ENCODE measurements around the gene POU2F3. TPM values are rescaled to one million over a fixed set of nuclear protein-coding genes. Genes with fewer than 3 reads are reported as not detected.

POU2F3 gene
- total RNA-seq, 1 experiment from 2014 or later, result 0.62 TPM

DNA sequence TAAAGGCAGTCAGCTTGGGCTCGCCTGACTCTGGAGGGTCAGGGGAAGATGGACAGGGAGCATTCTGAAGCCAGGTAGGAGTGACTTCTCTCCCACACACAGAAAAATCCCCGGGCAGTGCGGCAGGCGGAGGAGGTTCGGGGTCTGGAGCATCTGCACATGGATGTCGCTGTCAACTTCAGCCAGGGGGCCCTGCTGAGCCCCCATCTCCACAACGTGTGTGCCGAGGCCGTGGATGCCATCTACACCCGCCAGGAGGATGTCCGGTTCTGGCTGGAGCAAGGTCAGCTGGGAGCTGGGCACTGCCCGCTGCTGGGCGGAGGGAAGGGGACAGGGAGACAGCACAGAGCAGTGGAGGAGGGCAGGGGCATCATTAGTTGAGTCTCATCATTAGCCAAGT is 13.2 kb upstream of the POU2F3 start:
- no peak for ATAC-seq
- Histone ChIP-seq H3K9me3 (ENCODE audit: low read length) (no peaks in the 10 kb centered on the region), H2AFZ (ENCODE audit: low read length) (no peak overlapping the region), H3K36me3 (ENCODE audit: low read depth, low read length) (no peaks in the 10 kb centered on the region), H3K79me2 (ENCODE audit: low read length) (no peaks in the 10 kb centered on the region), H3K9ac (ENCODE audit: low read length) (no peak overlapping the region), H3K27ac (ENCODE audit: low read length) (no peak overlapping the region), H3F3A (ENCODE audit: low read length, unreplicated experiment) (no peaks in the 10 kb centered on the region), H3K9me2 (replicated peaks; ENCODE audit: low read length) (no peaks in the 10 kb centered on the region), H3K4me1 (ENCODE audit: insufficient read depth, low read length) (no peaks in the 10 kb centered on the region), H3K4me2 (ENCODE audit: low read length) (no peak overlapping the region), H4K20me1 (ENCODE audit: low read length) (no peaks in the 10 kb centered on the region), H3K4me3 (ENCODE audit: low read length) (no peak overlapping the region), H3K27me3 (ENCODE audit: low read length) (no peaks in the 10 kb centered on the region)
- DNase-seq, result no peak
- BruUV-seq (replicated peaks), result no TSS peak
- TF ChIP-seq EZH2phosphoT487 (IDR thresholded peaks at IDR 0.05; ENCODE audit: borderline replicate concordance, low read length) (no peak), EZH2 (IDR thresholded peaks at IDR 0.05; ENCODE audit: low read length, unreplicated experiment) (no peak)
- TF ChIP-seq, protein P1, sequence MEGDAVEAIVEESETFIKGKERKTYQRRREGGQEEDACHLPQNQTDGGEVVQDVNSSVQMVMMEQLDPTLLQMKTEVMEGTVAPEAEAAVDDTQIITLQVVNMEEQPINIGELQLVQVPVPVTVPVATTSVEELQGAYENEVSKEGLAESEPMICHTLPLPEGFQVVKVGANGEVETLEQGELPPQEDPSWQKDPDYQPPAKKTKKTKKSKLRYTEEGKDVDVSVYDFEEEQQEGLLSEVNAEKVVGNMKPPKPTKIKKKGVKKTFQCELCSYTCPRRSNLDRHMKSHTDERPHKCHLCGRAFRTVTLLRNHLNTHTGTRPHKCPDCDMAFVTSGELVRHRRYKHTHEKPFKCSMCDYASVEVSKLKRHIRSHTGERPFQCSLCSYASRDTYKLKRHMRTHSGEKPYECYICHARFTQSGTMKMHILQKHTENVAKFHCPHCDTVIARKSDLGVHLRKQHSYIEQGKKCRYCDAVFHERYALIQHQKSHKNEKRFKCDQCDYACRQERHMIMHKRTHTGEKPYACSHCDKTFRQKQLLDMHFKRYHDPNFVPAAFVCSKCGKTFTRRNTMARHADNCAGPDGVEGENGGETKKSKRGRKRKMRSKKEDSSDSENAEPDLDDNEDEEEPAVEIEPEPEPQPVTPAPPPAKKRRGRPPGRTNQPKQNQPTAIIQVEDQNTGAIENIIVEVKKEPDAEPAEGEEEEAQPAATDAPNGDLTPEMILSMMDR (conservative IDR thresholded peaks at IDR 0.05; ENCODE audit: low read depth, low read length), result no peak
- CTCF ChIA-PET, result no interaction called here
- POLR2A ChIA-PET (ENCODE audit: unreplicated experiment), result no interaction called here
- intact Hi-C loops (cut with micrococcal nuclease), result no loop called here

DNA sequence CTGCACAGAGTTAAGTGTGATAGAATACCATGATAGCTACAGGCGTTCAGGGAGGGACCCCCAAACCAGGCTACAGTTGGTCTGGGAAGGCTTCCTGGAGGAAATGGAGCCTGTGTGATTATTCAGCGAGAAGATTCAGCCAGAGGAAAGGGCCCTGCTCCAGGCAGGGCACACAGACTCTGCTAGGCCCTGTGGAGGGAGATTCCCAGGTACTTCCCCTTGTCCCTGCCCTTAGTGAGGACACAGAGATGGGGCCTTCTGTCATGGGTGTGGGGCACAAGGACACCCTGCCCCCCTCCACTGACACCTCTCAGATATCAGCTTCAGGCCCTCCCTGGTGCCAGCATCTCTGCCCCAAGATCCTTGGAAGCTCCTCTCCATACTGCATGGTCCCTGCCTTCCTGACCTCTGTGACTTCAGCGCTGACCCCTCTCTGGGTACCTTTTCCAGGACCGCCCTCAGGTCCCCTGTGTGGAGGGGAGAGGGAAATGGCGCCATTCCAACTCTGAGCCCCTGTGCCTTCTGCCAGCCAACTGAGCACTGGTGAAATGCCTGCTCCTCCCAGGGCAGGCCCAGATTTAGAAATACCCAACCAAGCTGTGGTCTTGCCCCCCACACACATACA is 12.6 kb upstream of the POU2F3 start:
- no peaks in the 10 kb centered on the region for H3K27me3 ChIP-seq (ENCODE audit: low read length)
- POLR2A ChIA-PET (ENCODE audit: unreplicated experiment), result no interaction called here
- no peaks in the 10 kb centered on the region for H3K9me3 ChIP-seq (ENCODE audit: low read length)
- no peaks in the 10 kb centered on the region for H3K79me2 ChIP-seq (ENCODE audit: low read length)
- TF ChIP-seq EZH2 (IDR thresholded peaks at IDR 0.05; ENCODE audit: low read length, unreplicated experiment) (no peak), EZH2phosphoT487 (IDR thresholded peaks at IDR 0.05; ENCODE audit: borderline replicate concordance, low read length) (no peak)
- TF ChIP-seq, protein P1 (conservative IDR thresholded peaks at IDR 0.05; ENCODE audit: low read depth, low read length), result no peak
- H3K36me3 ChIP-seq (ENCODE audit: low read depth, low read length), result no peaks in the 10 kb centered on the region
- intact Hi-C loops (cut with micrococcal nuclease), result no loop called here
- DNase-seq, result no peak
- no peaks in the 10 kb centered on the region for H3F3A ChIP-seq (ENCODE audit: low read length, unreplicated experiment)
- no peaks in the 10 kb centered on the region for H4K20me1 ChIP-seq (ENCODE audit: low read length)
- H3K27ac ChIP-seq (ENCODE audit: low read length), result no peak overlapping the region
- no peak overlapping the region for H3K4me2 ChIP-seq (ENCODE audit: low read length)
- CTCF ChIA-PET, result no interaction called here
- H3K4me1 ChIP-seq (ENCODE audit: insufficient read depth, low read length), result no peaks in the 10 kb centered on the region
- H3K4me3 ChIP-seq (ENCODE audit: low read length), result no peak overlapping the region
- no peak overlapping the region for H2AFZ ChIP-seq (ENCODE audit: low read length)
- no peak for ATAC-seq
- H3K9me2 ChIP-seq (replicated peaks; ENCODE audit: low read length), result no peaks in the 10 kb centered on the region
- no peak overlapping the region for H3K9ac ChIP-seq (ENCODE audit: low read length)
- BruUV-seq (replicated peaks), result no TSS peak

DNA sequence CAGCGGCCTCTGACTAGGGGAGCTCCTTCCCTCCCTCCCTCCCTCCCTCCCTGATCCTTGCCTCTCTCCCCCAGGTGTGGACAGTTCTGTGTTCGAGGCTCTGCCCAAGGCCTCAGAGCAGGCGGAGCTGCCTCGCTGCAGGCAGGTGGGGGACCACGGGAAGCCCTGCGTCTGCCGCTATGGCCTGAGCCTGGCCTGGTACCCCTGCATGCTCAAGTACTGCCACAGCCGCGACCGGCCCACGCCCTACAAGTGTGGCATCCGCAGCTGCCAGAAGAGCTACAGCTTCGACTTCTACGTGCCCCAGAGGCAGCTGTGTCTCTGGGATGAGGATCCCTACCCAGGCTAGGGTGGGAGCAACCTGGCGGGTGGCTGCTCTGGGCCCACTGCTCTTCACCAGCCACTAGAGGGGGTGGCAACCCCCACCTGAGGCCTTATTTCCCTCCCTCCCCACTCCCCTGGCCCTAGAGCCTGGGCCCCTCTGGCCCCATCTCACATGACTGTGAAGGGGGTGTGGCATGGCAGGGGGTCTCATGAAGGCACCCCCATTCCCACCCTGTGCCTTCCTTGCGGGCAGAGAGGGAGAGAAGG is 11.1 kb upstream of the POU2F3 start:
- Histone ChIP-seq H3K36me3 (ENCODE audit: low read depth, low read length) (no peaks in the 10 kb centered on the region), H3K9ac (ENCODE audit: low read length) (no peak overlapping the region), H4K20me1 (ENCODE audit: low read length) (no peaks in the 10 kb centered on the region), H3K4me2 (ENCODE audit: low read length) (no peak overlapping the region), H3F3A (ENCODE audit: low read length, unreplicated experiment) (no peaks in the 10 kb centered on the region), H3K79me2 (ENCODE audit: low read length) (no peaks in the 10 kb centered on the region), H3K4me1 (ENCODE audit: insufficient read depth, low read length) (no peaks in the 10 kb centered on the region), H3K9me3 (ENCODE audit: low read length) (no peaks in the 10 kb centered on the region), H3K4me3 (ENCODE audit: low read length) (no peak overlapping the region), H2AFZ (ENCODE audit: low read length) (no peak overlapping the region), H3K9me2 (replicated peaks; ENCODE audit: low read length) (no peaks in the 10 kb centered on the region), H3K27me3 (ENCODE audit: low read length) (no peaks in the 10 kb centered on the region), H3K27ac (ENCODE audit: low read length) (no peak overlapping the region)
- TF ChIP-seq, protein P1 (conservative IDR thresholded peaks at IDR 0.05; ENCODE audit: low read depth, low read length), result peak; percentile 52
- no peak for TF ChIP-seq EZH2 (IDR thresholded peaks at IDR 0.05; ENCODE audit: low read length, unreplicated experiment)
- intact Hi-C loops (cut with micrococcal nuclease), result loop anchor here (1.0 kb wide), 1 partner anchor 57 kb away; no protein-coding TSS in a partner anchor
- ATAC-seq, result peak; percentile 38; the same call in 1 of the 2 replicates
- BruUV-seq (replicated peaks), result no TSS peak
- POLR2A ChIA-PET (ENCODE audit: unreplicated experiment), result no interaction called here
- DNase-seq, result no peak
- CTCF ChIA-PET, result no interaction called here
